GM21529 (cell line): Measurements from ENCODE around the gene PRPF4.

Source experiments
- ATAC-seq: cut with Tn5 transposase; IDR thresholded peaks from one replicate; pipeline ENCODE4 v1.9.1; 2021; ENCODE audit not compliant: unreplicated experiment

The PRPF4 gene

DNA sequence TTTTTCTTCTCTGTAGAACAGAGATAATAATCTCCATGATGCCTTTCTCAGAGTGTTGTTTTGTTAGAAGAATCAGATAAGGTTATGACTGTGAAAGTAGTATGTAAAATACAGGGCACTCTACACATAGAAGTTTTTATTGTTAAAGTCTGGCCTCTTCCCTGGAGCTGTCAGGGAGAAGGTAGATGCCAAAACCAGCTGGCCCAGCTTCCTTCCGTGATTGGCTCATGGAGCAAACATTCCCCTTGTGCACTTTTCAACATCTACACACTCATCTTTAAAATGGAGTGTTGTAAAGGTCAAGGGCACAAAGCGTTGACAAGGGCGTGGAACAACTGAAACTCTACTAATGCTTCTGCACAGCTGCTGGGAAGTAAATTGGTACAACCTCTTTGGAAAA is 35.1 kb downstream of the PRPF4 start:
- no peak for ATAC-seq

DNA sequence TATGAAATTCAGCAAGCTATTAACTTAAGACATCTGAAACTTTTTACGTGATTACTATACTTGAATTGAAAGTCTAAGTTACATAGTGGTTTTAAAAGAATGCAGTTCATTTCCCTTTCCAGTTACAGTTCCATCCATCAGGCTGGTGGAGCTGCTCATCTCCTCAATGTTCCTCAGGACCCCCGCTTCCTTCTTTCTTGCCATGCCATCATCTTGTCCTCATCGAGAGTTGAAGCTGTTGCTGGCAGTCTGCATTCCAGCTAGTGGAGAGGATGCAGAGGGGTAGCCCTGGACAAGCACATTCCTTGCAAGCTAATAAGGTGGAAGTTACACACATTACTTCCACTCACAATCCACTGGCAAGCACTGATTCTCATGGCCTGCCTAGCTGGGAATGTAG is 36.5 kb downstream of the PRPF4 start:
- no peak for ATAC-seq

DNA sequence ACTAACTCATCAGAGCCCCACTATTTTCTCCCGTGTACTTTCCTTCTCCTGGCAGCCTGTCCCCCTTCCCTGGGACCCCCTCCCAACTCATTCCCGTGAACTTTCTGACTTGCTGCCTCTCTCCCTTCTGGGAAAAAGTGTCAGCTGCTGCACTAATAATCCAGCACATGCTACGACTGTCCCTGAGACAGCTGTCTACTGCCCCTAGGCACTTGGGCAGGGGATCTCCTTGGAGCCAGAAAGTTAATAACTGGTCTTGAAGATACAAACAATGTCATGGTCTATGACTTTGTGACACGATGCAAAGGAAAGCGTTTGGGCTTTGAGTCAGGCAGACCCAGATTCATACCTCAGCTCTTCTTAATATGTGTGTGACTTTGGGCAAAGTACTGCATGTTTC is 37.8 kb downstream of the PRPF4 start:
- ATAC-seq: no peak

DNA sequence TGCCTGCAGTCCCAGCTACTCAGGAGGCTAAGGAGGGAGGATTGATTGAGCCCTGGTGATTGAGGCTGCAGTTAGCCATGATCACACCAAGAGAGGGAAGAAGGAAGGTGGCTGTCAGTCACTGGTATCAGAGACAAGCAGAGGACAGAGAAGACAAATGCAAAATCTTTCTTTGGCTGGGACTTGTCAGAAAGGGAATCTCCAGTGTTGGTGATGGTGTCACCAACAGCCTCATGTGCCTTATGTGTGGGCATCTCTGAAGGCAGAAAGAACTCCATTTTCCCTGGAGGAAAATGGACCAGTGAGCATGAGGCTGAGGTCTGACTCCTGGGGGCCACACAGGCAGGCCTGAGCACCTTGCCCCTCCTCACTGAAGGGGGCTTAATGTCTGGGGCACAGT is 39.8 kb downstream of the PRPF4 start:
- no peak for ATAC-seq

DNA sequence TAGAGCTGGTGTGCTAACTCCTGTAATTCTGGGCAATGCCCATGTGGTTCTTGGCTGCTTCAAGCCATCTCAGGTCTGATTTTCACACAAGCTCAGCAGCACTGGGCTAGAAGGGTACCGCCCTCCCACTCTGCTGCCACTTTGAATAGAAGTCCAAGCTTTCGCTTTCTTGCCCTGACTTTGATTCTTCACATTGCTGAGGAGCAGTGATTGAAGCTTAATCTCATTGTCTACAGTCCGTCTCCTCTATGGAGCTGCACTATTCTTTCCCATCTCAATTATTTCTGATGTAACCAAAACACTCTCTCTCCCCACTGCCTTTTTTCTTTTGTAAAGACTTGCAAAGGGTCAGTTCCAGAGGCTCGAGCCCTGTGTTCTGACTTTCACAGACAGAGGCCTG is 40.6 kb downstream of the PRPF4 start:
- ATAC-seq: no peak

DNA sequence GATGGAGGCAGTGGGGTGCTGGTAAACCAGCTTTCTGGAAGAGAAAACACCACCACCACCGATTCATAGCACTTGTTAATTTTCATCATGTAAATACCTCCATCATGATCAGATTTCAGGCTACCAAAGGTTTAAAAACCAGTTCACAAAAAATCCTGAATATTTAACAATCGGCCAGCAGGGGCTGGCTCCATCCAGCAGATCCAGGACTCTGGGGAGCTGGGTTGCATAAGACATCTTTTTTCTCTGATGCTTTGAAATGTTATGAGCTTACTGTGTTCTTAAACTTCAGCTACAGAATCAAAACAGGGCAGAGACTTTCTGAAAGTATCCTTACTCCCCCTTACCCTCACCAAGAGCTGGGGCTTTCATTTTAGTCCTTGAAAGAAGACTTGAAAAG is 42.3 kb downstream of the PRPF4 start:
- ATAC-seq: no peak

DNA sequence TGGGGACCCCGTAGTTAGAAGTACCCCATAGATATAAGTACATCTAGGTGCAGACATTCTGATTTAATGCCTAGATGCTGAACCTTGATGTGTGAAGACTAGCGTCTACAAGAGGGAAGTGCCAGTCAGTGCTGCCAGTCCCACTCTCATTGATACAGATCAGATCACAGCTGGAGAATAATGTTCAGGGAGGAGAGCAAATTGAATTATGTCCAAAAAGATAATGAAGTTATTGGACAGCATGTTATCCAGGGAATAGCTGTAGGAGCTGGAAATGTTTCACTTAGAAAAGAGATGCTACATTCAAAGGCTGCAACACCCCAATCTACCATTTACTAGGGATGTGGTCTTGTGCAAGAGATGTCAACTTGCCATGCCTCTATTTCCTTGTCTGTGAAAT is 43.6 kb downstream of the PRPF4 start:
- no peak for ATAC-seq

DNA sequence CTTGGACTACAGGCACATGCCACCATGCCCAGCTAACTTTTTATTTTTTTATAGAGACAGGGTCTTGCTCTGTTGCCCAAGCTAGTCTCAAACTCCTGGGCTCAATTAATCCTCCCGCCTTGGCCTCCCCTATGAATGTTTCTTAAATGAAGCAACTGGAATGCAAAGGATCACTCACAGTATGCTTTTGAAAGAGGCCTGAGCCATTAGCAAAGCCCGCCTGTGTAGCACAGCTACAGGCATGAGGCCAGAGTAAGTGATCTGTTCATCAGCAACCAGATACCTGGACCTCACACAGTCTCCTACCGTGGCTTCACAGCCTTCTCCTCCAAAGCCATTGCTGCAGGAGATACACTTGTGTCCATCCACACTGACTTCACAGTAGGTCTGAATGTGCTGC is 44.6 kb downstream of the PRPF4 start:
- no peak for ATAC-seq

DNA sequence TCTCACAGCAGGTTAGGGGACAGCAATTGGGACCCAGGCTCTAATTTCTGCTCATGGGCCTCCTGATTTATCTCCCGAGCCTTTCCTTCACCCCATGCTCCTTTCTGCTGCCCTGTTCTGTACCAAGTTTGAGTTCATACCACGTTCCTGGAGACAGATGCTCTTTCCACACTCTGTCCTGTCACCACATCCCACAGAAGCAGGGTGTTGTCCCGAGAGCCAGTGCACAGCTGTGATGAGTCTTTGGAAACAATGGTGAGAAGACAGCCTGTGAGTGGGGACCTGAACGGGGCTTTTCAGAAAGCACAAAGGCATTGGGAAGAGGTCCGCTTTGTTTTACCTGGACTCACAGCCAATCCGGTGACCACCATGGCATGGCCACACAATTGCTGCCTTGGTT is 47.2 kb downstream of the PRPF4 start:
- ATAC-seq: no peak

DNA sequence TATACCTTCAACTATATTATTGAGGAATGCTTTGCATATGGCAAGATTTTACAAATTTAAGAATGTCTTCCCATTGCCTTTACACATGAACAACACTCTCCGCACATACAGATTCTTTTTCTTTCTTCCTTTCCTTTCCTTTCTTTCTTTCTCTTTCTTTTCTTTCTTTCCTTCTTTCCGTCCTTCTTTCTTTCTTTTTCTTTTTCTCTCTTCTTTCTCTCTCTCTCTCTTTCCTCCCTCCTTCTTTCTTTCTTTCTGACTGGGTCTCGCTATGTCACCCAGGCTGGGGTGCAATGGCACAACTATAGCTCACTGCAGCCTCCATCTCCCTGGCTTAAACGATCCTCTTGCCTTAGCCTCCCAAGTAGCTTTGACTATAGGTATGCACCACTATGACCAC is 50.8 kb downstream of the PRPF4 start:
- no peak for ATAC-seq

DNA sequence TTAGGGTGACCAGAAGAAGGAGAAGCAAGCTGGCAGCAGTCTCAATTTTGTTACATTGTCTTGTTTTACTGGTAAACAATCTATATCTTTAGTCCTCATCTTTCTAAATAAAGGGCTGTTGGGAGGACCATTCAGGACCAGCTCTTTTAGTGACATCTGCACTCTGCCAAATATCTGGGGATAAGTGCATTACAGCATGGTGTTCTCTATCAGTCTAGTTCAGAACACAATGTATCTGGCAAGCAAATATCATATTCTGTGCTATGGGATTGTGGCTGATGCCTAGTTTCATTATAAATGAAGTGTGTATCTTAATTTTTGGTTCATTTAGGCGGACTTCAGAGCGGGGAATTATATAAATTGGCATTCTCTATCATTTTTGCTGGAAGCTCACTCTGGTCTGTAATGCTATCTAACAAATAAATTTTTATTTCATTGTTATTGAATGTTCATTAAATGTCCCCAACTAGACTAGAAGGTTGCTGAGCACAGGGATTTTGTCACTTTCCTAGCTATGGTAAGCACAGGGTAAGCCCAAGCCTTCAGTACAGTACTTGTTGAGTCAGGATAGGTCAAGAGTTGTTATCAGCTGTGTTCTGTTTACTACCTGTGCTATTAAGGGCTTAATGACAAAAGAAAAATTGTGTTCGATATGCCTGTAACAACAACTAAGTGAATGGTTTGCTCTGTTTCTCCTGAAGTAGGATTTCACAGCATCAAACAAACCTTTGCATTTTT is 52.8 kb downstream of the PRPF4 start:
- ATAC-seq: no peak

DNA sequence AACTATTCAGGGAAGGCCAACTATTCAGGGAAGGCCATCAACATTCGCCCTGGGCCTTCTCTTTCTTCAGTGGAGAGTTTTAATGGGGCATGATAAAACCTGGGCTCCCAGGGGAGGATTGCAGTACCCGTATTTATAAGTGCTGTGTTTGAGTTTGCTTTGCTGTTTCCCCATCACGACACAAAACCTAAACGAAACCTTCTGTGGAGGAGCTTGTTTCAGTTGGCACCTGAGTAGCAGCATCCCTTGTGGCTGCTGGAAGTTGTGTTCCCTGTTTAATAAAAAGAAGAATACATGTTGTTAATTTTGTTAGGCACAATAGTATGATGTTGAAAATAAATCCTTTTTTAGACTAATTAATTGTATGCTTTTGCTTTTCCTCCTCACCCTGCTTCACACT is 56.3 kb downstream of the PRPF4 start:
- ATAC-seq: no peak

DNA sequence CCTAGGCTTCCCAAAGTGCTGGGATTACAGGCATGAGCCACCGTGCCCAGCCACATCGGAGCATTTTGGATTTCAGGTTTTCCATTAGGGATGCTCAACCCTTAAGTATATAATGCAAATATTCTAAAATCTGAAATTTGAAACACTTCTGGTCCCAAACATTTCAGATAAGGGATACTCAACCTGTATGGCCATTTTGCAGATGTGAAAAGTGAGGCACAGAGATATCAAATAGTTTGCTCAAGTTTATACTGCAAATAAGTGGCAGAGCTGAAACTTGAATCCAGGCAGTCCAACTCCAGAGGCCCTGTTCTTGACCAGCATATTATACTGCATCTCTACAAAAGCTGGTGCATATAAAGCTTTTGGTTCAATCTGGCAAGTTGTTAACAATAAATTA is 62.3 kb downstream of the PRPF4 start:
- no peak for ATAC-seq

DNA sequence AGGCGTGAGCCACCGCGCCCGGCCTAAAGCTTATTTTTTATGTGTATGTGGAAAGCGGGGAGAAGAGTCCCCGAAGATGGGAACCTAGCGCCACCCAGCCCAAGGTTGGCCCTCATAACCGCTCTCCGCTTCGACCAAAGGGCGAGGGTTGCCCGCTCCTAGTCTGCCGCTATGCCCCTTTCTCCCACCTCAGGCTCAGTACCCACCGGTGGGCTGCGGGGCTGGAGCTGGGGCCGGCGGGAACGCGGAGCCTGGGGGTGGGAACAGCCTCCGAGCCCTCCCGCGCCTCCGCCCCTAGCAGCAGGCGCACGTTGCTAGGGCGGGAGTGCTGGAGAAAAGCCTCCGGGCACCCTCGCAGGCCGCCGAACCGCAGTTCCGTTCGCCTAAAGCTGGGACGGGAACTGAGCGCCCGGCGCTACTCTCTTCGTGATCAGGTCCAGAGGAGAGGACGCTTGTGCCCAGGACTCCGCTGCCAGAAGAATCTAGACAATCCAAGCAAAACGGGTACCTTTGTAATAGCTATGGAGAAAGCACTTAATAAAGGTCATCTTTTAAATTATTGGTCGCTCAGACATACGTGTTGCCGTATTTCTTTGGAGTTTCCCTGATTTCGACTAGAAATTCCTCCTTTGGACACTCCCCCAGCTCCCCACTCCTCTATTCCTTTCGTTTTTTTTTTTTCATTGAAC is 64.7 kb downstream of the PRPF4 start, which contains the start of gene WDR31:
WDR31 (minus strand) TSS at position 265 of the 689 bp plus-strand sequence. CDS start 8,253 bp downstream, outside the sequence.
- ATAC-seq: peak; percentile 98

DNA sequence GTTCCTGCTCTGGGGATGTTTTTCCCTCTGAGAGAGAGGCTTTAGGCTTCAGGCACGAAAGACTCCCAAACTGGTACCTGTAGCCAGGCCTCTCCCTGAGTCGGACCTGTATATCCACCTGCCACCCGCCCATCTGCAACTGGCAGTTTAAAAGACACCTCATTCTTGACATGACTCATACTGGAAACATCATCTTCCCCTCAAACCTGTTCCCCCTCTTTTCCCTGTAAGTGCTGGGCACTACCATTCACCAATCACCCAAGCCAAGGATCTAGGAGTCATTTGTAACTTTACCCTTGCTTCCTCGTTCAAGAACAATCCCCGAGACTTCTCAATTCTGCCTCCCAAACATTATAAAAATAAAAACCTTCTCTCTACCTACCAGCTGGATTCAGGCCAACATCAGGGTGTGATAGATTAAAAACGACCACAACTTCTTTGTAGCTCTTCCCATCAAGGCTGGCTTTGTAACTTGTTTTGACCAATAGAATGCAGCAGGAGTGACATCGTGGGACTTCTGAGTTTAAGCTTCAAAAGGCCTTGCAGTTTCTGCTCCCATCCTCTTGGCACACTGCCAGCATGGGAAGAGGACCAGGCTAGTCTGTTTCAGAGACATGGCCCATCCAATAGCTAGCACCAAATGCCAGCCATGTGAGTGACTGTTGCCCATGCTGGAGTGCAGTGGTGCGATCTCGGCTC is 66.4 kb downstream of the PRPF4 start:
- no peak for ATAC-seq
